Effector memory CD4-positive, alpha-beta T cell (primary cell): ENCODE measurements around the gene DIS3L2.
A peak's percentile ranks its signal among the peaks of the same experiment; 100 is the strongest.

Experiments
- DNase-seq, 3 donors: peaks; one replicate each; pipeline ENCODE4 v3.0.0-alpha.2; 2020
- H3K27ac ChIP-seq: 2 replicates; pipeline ENCODE4 v1.7.0; 2013; ENCODE audit warnings: mild to moderate bottlenecking, low read length, moderate library complexity; ENCODE audit not compliant: insufficient read depth, poor library complexity, severe bottlenecking
- H3K27me3 ChIP-seq: replicated peaks from 2 replicates; pipeline ENCODE4 v1.7.0; 2013; ENCODE audit warnings: mild to moderate bottlenecking, low read length; ENCODE audit not compliant: insufficient read depth, control insufficient read depth, poor library complexity, severe bottlenecking
- H3K36me3 ChIP-seq: 2 replicates; pipeline ENCODE4 v1.7.0; 2013; ENCODE audit warnings: mild to moderate bottlenecking, low read length, moderate library complexity; ENCODE audit not compliant: control insufficient read depth, insufficient read depth
- H3K4me1 ChIP-seq: 2 replicates; pipeline ENCODE4 v1.7.0; 2013; ENCODE audit warnings: low read length, mild to moderate bottlenecking; ENCODE audit not compliant: control insufficient read depth, insufficient read depth, poor library complexity, severe bottlenecking
- H3K4me3 ChIP-seq: 2 replicates; pipeline ENCODE4 v1.7.0; 2013; ENCODE audit warnings: low read length, low read depth, mild to moderate bottlenecking; ENCODE audit not compliant: insufficient read depth, poor library complexity, severe bottlenecking
- H3K9me3 ChIP-seq: 2 replicates; pipeline ENCODE4 v1.7.0; 2013; ENCODE audit warnings: mild to moderate bottlenecking, low read length, moderate library complexity; ENCODE audit not compliant: control insufficient read depth

Gene DIS3L2

DNA sequence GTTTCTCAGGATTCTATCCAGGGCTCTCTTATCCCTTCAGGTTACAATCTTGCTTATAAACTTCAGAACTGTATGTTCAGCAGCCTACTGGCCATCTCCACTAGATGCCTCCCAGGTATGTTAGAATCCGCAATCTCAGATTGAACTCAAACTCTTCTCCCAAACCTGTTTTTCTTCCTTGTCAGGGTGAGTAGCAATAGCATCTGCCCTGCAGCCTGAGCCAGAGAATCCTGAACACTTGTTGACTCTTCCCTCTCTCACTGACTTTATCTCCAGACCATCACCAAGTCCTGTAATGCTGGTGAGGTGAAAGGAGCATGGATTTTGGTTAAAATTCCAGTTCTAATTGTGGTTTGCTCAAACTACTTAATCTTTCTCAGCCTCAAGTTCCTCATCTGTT, 334.5 kb downstream of the DIS3L2 start:
- H3K9me3 ChIP-seq: no peaks in the 10 kb centered on the region
- peaks cover 6% of the 10 kb centered on the region for H3K36me3 ChIP-seq
- DNase-seq: no peak
- no peak overlapping the region for H3K4me3 ChIP-seq
- H3K4me1 ChIP-seq: no peaks in the 10 kb centered on the region
- no peaks in the 10 kb centered on the region for H3K27me3 ChIP-seq
- H3K27ac ChIP-seq: no peak overlapping the region

DNA sequence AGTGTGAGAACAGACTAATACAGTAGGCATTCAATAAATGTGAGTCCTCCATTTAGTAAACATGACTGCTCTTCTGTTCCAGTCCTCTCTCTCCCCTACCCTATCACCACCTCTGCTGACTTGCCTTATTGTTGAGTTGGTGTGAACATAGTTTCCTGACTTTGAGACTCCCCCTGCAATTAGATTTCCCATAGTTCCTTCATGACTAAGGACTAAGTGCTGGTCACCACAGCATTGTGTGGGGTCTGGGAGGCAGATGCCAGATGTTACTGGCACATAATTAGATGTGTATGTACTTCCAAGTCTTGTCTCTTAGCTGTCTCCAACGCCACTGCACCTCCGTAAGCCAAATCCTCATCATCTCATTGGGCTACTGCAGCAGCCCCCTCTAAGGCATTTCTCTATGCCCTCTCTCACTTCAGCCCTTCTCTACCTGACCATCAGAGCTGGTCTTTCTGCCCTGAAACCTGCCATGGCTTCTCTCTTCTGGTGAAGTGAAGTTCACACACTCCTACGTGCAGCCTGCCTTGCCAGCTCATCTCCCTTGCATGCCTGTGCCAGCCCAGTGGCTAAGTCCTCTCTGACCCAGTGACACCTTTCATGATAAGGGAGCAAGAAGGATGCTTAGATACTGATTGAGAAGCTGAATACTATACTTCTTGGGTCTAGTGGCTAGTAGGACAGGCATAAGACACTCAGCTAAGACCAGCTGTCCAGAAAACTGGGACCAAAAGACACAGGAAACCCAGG, 335.4 kb downstream of the DIS3L2 start:
- DNase-seq: no peak
- H3K4me1 ChIP-seq: no peaks in the 10 kb centered on the region
- H3K27ac ChIP-seq: no peak overlapping the region
- H3K9me3 ChIP-seq: no peaks in the 10 kb centered on the region
- peaks cover 6% of the 10 kb centered on the region for H3K36me3 ChIP-seq
- H3K27me3 ChIP-seq: no peaks in the 10 kb centered on the region
- no peak overlapping the region for H3K4me3 ChIP-seq

DNA sequence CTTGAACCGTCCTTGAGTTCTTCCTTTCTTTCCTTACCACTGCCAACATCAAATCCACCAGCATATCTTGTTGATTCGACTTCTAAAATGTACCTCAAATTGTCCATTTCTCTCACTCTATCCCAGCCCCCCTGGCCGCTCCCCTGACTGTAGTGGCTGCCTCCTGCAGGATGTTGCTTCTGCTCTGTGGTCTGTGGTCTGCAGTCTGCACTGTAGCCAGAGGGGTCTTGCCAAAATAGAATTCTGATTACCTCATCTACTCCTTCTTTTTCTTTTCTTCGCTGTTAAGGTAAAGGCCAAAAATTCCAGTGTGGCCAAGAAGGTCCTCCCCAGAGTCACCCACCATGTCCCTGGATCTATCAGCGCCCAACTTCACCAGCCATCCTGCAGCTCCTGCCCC, 337.6 kb downstream of the DIS3L2 start:
- no peaks in the 10 kb centered on the region for H3K4me1 ChIP-seq
- no peak overlapping the region for H3K4me3 ChIP-seq
- no peak for DNase-seq
- H3K27ac ChIP-seq: no peak overlapping the region
- peaks cover 6% of the 10 kb centered on the region for H3K36me3 ChIP-seq
- H3K27me3 ChIP-seq: no peaks in the 10 kb centered on the region
- H3K9me3 ChIP-seq: no peaks in the 10 kb centered on the region

DNA sequence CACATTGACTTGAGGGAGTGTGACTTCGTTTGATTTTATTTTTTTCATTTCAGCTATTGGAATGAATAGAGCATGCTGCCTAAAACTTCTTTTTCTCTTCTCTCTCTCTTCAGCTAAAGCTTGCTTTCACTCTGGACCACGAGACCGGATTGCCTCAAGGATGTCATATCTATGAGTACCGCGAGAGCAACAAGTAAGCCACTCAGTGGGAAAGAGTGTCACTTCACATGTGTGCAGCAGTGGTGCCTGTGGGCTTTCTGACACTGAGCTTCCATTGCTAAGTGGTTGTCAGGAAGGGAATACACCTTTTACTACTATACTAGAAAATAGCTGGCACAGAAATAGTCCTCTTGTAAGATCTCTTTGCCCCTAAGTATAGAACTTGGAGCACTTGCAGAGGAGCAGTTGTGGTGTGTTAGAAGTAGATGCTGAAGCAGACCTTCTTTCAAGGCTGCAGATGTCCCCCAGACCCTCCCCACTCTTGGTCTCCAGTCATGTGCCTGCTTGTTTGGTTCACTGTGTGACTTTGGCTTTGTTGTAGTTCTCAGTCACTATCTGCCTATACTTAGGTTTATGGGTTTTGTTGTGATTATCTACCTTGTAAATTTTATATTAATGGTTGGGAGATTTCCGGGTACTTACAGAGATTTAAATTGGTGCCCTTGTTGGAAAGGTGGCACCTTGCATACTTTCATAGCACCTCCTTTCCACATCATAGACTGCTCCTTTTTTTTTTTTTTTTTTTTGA, 338.6 kb downstream of the DIS3L2 start:
- no peak for DNase-seq
- no peaks in the 10 kb centered on the region for H3K4me1 ChIP-seq
- no peak overlapping the region for H3K27ac ChIP-seq

DNA sequence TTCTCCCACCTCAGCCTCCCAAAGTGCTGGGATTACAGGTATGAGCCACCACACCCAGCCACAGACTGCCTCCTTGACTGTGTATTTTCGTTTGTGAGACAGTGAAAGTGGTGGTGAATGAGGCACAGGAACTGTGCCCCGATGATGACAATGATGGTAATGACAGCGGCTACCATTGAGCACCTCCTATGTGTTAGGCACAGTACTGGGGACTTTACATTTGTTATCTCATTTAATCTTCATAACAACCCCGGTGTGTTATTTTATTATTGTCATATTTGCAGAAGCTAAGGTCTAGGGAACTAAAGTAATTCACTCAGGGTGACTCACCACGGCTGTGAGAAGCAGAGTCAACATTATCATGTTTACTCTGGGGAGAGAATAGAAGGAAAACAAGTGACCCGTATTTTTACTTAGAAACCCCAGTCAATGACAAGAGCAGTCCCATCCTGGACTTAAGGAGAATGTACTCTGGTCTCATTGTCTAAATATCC, 339.4 kb downstream of the DIS3L2 start:
- DNase-seq: no peak
- Histone ChIP-seq H3K4me1 (no peaks in the 10 kb centered on the region), H3K27ac (no peak overlapping the region), H3K27me3 (no peaks in the 10 kb centered on the region), H3K36me3 (peaks cover 6% of the 10 kb centered on the region), H3K4me3 (no peak overlapping the region), H3K9me3 (no peaks in the 10 kb centered on the region)

More for the DNA sequence above, 338.6 kb downstream of the DIS3L2 start:
- no peak overlapping the region for H3K4me3 ChIP-seq
- peaks cover 6% of the 10 kb centered on the region for H3K36me3 ChIP-seq
- no peaks in the 10 kb centered on the region for H3K9me3 ChIP-seq
- no peaks in the 10 kb centered on the region for H3K27me3 ChIP-seq

DNA sequence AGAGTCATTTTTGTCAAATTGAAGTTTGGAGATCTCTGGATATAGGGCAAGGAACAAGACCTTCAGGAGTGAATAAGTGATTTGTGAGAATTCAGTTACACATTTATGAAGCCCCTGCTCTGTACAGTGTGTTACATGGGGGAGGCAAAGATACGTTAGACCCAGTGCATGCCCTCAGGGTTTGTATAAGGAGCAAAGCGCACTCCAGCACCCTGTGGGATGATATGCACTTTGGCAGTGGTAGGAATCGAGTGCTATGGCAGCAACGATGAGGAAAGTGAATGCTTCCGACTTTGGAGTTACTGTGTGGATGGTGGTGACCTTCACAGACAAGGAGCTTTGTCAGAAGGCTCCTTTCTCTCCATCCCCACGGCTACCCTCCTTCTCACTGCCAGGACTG, 342.7 kb downstream of the DIS3L2 start:
- Histone ChIP-seq H3K27ac (no peak overlapping the region), H3K9me3 (no peaks in the 10 kb centered on the region), H3K27me3 (no peaks in the 10 kb centered on the region), H3K4me3 (no peak overlapping the region), H3K36me3 (peaks cover 3% of the 10 kb centered on the region), H3K4me1 (peaks cover 3% of the 10 kb centered on the region)
- DNase-seq: no peak

DNA sequence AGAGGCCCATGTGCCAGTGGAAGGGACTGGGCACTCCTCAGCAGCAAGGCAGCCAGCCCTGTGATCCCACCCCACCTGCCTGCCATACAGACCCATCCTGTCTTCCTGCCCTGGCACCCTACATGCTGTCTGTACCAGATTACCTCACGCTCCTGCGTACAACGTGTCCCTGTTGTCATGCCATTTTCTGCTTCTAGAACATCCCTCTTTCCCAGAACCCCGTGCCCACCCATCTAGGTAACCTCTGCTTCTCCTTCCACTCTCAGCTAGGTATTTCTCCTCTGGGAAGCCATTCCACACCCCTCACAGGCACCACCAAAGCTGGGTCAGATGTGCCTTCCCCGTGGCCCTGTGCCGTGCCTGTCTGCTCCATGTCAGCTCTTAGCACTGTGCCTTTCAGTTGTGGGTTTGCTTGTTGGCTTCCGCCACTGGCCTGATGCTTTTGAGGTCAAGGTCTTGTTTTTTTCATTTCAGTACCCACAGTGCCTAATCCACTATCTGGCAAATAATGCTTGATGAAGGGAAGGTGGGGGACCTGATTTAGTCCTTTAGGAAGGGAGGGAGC, 345.3 kb downstream of the DIS3L2 start:
- H3K9me3 ChIP-seq: no peaks in the 10 kb centered on the region
- H3K4me1 ChIP-seq: peaks cover 23% of the 10 kb centered on the region
- no peaks in the 10 kb centered on the region for H3K27me3 ChIP-seq
- H3K36me3 ChIP-seq: no peaks in the 10 kb centered on the region
- no peak for DNase-seq
- H3K27ac ChIP-seq: no peak overlapping the region
- H3K4me3 ChIP-seq: no peak overlapping the region

DNA sequence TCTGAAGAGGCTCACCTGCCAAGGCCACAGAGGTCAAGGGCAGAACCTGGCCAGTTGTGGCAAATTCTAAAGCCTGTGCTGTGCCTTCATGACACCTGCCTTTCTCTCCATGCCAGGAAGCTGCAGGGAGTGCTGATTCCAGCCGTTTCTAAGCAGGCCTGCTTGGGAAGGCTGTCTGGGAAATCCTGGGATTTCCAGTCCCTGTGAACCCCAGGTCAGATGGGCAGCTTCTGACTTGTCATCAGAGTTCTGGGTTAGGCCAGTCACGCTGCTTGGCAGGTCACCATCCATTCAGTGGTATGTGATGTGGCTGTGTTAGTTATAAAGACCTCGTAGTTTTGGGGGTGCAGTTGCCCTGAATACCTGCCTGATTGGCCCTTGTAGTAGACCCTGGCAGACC, 346.3 kb downstream of the DIS3L2 start:
- H3K9me3 ChIP-seq: no peaks in the 10 kb centered on the region
- no peak overlapping the region for H3K4me3 ChIP-seq
- H3K4me1 ChIP-seq: peaks cover 23% of the 10 kb centered on the region
- no peaks in the 10 kb centered on the region for H3K27me3 ChIP-seq
- H3K27ac ChIP-seq: no peak overlapping the region
- H3K36me3 ChIP-seq: no peaks in the 10 kb centered on the region
- DNase-seq: no peak

DNA sequence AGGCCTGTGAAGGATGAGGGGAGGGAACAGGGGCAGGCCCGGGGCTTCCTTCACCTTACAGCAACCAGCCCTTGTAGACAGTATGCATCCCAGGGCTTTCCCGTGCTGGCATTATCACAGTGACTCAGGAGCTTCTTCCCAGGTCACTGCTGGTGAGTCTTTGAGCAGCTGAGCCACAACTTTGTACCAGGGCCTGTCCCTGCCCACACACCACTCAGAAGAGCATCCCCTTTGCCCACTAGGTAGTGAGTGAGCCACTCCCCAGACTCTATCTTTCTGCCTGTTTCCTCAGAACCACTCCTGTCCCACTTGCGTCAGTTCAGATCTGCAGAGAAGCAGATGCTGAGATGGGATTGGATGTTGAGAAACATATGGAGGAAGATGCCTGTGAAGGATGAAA, 347.5 kb downstream of the DIS3L2 start:
- H3K4me3 ChIP-seq: no peak overlapping the region
- no peaks in the 10 kb centered on the region for H3K27me3 ChIP-seq
- no peaks in the 10 kb centered on the region for H3K9me3 ChIP-seq
- DNase-seq: no peak
- H3K4me1 ChIP-seq: peaks cover 30% of the 10 kb centered on the region
- no peaks in the 10 kb centered on the region for H3K36me3 ChIP-seq
- no peak overlapping the region for H3K27ac ChIP-seq

DNA sequence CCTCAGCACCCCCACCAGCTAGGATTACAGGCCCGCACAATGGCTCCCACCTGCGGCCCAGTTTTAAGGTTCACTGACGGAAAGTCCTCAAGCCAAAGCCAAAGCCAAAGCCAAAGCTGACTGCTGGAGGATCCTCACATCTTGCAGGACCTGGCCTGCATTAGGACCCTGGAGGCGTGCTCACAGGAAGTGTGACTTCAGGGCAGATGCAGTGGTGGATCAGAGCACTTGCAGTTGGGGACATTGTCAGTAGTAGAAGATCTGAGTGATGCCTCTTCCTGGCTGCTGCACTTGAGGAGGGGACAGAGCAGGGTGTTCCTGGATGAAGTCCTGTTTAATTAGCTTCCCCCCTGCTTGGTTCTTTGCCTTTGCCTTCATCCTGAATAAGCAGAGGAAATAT, 348.1 kb downstream of the DIS3L2 start:
- no peak for DNase-seq
- no peak overlapping the region for H3K4me3 ChIP-seq
- no peaks in the 10 kb centered on the region for H3K9me3 ChIP-seq
- H3K4me1 ChIP-seq: peaks cover 36% of the 10 kb centered on the region
- H3K27me3 ChIP-seq: no peaks in the 10 kb centered on the region
- H3K27ac ChIP-seq: peak overlapping the region; percentile 9
- no peaks in the 10 kb centered on the region for H3K36me3 ChIP-seq
